PC-3 (cell line): ENCODE data around the gene PPP1R1B. TPM values are rescaled to one million over a fixed set of nuclear protein-coding genes. Genes with fewer than 3 reads are reported as not detected.

ENCODE experiments used
- ATAC-seq: fragments of 200-7000 bp; cut with Tn5 transposase; 2 replicates; pipeline ENCODE4 v1.9.1; 2020; ENCODE audit warnings: mild to moderate bottlenecking, moderate library complexity
- BruUV-seq: library from RNA; stranded (reverse); fragments of 400-500 nt; replicated peaks from 2 replicates; lab custom pipeline; 2021; lab: Mats Ljungman, UMichigan
- CTCF ChIA-PET: fragments of 300-600 bp; sonication (Branson Sonifier 250); formaldehyde crosslinking; loops from one replicate; lab custom pipeline; 2022; ENCODE audit warnings: antibody characterized with exemption; lab: Charles Lee
- POLR2A ChIA-PET: fragments of 300-600 bp; sonication (Branson Sonifier 250); formaldehyde crosslinking; loops from one replicate; lab custom pipeline; 2022; ENCODE audit warnings: antibody characterized with exemption; ENCODE audit not compliant: unreplicated experiment; lab: Charles Lee
- DNase-seq: peaks from one replicate; pipeline ENCODE4 v3.0.0-alpha.2; 2015
- H2AFZ ChIP-seq: fragments of 300-600 bp; sonication (generic); 2 replicates; pipeline ENCODE4 v1.6.0; 2016; ENCODE audit warnings: antibody characterized with exemption, low read length
- H3F3A ChIP-seq: fragments of 300-600 bp; sonication (generic); one replicate; pipeline ENCODE4 v1.6.0; 2017; ENCODE audit warnings: antibody characterized with exemption, low read length, control low read depth, mild to moderate bottlenecking; ENCODE audit not compliant: unreplicated experiment
- H3K27ac ChIP-seq: fragments of 300-600 bp; sonication (generic); 2 replicates; pipeline ENCODE4 v1.5.1; 2016; ENCODE audit warnings: mild to moderate bottlenecking, low read length
- H3K27me3 ChIP-seq: fragments of 300-600 bp; sonication (generic); 2 replicates; pipeline ENCODE4 v1.6.1; 2016; ENCODE audit warnings: low read length, mixed read lengths
- H3K36me3 ChIP-seq: fragments of 300-600 bp; sonication (generic); 2 replicates; pipeline ENCODE4 v1.6.1; 2016; ENCODE audit warnings: low read depth, mixed run types, low read length, mixed read lengths
- H3K4me1 ChIP-seq: fragments of 300-600 bp; sonication (generic); 2 replicates; pipeline ENCODE4 v1.5.1; 2016; ENCODE audit warnings: low read length; ENCODE audit not compliant: insufficient read depth
- H3K4me2 ChIP-seq: fragments of 300-600 bp; sonication (generic); 2 replicates; pipeline ENCODE4 v1.6.0; 2016; ENCODE audit warnings: low read length
- H3K4me3 ChIP-seq: fragments of 300-600 bp; sonication (generic); 2 replicates; pipeline ENCODE4 v1.5.1; 2016; ENCODE audit warnings: mild to moderate bottlenecking, low read length, mixed read lengths
- H3K79me2 ChIP-seq: fragments of 300-600 bp; sonication (generic); 2 replicates; pipeline ENCODE4 v1.6.1; 2017; ENCODE audit warnings: low read length, mixed read lengths
- H3K9ac ChIP-seq: fragments of 300-600 bp; sonication (generic); 2 replicates; pipeline ENCODE4 v1.6.0; 2016; ENCODE audit warnings: mild to moderate bottlenecking, low read length
- H3K9me2 ChIP-seq: fragments of 300-600 bp; sonication (generic); replicated peaks from 2 replicates; pipeline ENCODE4 v1.6.1; 2016; ENCODE audit warnings: mixed run types, low read length, mixed read lengths
- H3K9me3 ChIP-seq: fragments of 300-600 bp; sonication (generic); 2 replicates; pipeline ENCODE4 v1.6.1; 2016; ENCODE audit warnings: low read length, mixed read lengths
- H4K20me1 ChIP-seq: fragments of 300-600 bp; sonication (generic); 2 replicates; pipeline ENCODE4 v1.6.1; 2016; ENCODE audit warnings: low read length, mixed read lengths
- CTCF ChIP-seq: fragments of 300-600 bp; sonication (generic); conservative IDR thresholded peaks from 2 replicates; pipeline ENCODE4 v1.5.1; 2017; ENCODE audit warnings: antibody characterized with exemption, low read depth, mild to moderate bottlenecking, low read length
- EZH2 ChIP-seq: fragments of 300-600 bp; sonication (generic); IDR thresholded peaks from one replicate; pipeline ENCODE4 v1.6.1; 2017; ENCODE audit warnings: antibody characterized with exemption, mild to moderate bottlenecking, low read length; ENCODE audit not compliant: unreplicated experiment
- EZH2phosphoT487 ChIP-seq: fragments of 300-600 bp; sonication (generic); IDR thresholded peaks from 2 replicates; pipeline ENCODE4 v1.6.1; 2018; ENCODE audit warnings: mild to moderate bottlenecking, antibody characterized with exemption, low read length, borderline replicate concordance
- intact Hi-C: fragments of 100-400 bp; cut with micrococcal nuclease; formaldehyde crosslinking; loops from 2 replicates; pipeline ENCODE4 v1.9.0; 2023
- total RNA-seq: library from RNA; depleted of rRNA; stranded (reverse); fragments of >200 nt; gene quantifications from 2 replicates; pipeline ENCODE4 v1.2.3, GENCODE V29; 2014

Gene PPP1R1B
- total RNA-seq, 1 experiment from 2014 or later: 3.1 TPM

- H3F3A ChIP-seq: no peaks in the 10 kb centered on the region
- no peak overlapping the region for H3K4me2 ChIP-seq
- no TSS peak for BruUV-seq
- no peak overlapping the region for H3K27ac ChIP-seq
- ATAC-seq (no peak), DNase-seq (no peak)
- ChIA-PET CTCF (no interaction called here), POLR2A (no interaction called here)
- no peaks in the 10 kb centered on the region for H3K9me3 ChIP-seq
- no peaks in the 10 kb centered on the region for H3K9me2 ChIP-seq
- H2AFZ ChIP-seq: no peak overlapping the region
- intact Hi-C loops: no loop called here
- H3K27me3 ChIP-seq: no peaks in the 10 kb centered on the region
- H3K4me3 ChIP-seq: no peak overlapping the region
- H3K36me3 ChIP-seq: no peaks in the 10 kb centered on the region
- no peaks in the 10 kb centered on the region for H4K20me1 ChIP-seq
- TF ChIP-seq EZH2 (no peak), CTCF (no peak), EZH2phosphoT487 (no peak)
- no peaks in the 10 kb centered on the region for H3K79me2 ChIP-seq
- H3K9ac ChIP-seq: no peak overlapping the region
- peaks cover 11% of the 10 kb centered on the region; the same call in 1 of the 2 replicates for H3K4me1 ChIP-seq
Observed at GRCh38 chr17:39674179-39674578, 47.4 kb downstream of the PPP1R1B start.

GRCh38 chr17:39674702-39675389 is 48.1 kb downstream of the PPP1R1B start:
- H3K9ac ChIP-seq: no peak overlapping the region
- no peaks in the 10 kb centered on the region for H3K79me2 ChIP-seq
- peak overlapping the region; percentile 16; the same call in 1 of the 2 replicates for H3K4me2 ChIP-seq
- ATAC-seq (no peak; the same call in 1 of the 2 replicates), DNase-seq (peak; percentile 36)
- H3K4me3 ChIP-seq: no peak overlapping the region
- intact Hi-C loops: no loop called here
- H2AFZ ChIP-seq: no peak overlapping the region
- no peaks in the 10 kb centered on the region for H3K36me3 ChIP-seq
- no peaks in the 10 kb centered on the region for H4K20me1 ChIP-seq
- peaks cover 11% of the 10 kb centered on the region; the same call in 1 of the 2 replicates for H3K4me1 ChIP-seq
- no peaks in the 10 kb centered on the region for H3F3A ChIP-seq
- no TSS peak for BruUV-seq
- no peaks in the 10 kb centered on the region for H3K27me3 ChIP-seq
- ChIA-PET CTCF (no interaction called here), POLR2A (interaction anchor here (0.6 kb wide), 1 partner anchor 106 kb away, joined by 3 read pairs; no protein-coding TSS in a partner anchor)
- no peaks in the 10 kb centered on the region for H3K9me2 ChIP-seq
- H3K9me3 ChIP-seq: no peaks in the 10 kb centered on the region
- H3K27ac ChIP-seq: no peak overlapping the region
- TF ChIP-seq CTCF (no peak), EZH2 (no peak)

GRCh38 chr17:39675390-39676082 is 48.8 kb downstream of the PPP1R1B start:
- H3K4me1 ChIP-seq: peaks cover 11% of the 10 kb centered on the region; the same call in 1 of the 2 replicates
- no peak overlapping the region for H3K27ac ChIP-seq
- CTCF ChIA-PET: no interaction called here
- no peak for ATAC-seq
- H3F3A ChIP-seq: no peaks in the 10 kb centered on the region
- DNase-seq: no peak
- H2AFZ ChIP-seq: no peak overlapping the region
- no peaks in the 10 kb centered on the region for H3K36me3 ChIP-seq
- TF ChIP-seq CTCF (no peak), EZH2 (no peak), EZH2phosphoT487 (no peak)
- no peaks in the 10 kb centered on the region for H3K79me2 ChIP-seq
- no peaks in the 10 kb centered on the region for H3K9me2 ChIP-seq
- no peak overlapping the region for H3K4me3 ChIP-seq
- peak overlapping the region; percentile 16; the same call in 1 of the 2 replicates for H3K4me2 ChIP-seq
- no TSS peak for BruUV-seq
- POLR2A ChIA-PET: no interaction called here
- H4K20me1 ChIP-seq: no peaks in the 10 kb centered on the region
- no peaks in the 10 kb centered on the region for H3K9me3 ChIP-seq
- intact Hi-C loops: no loop called here
- no peak overlapping the region for H3K9ac ChIP-seq
- H3K27me3 ChIP-seq: no peaks in the 10 kb centered on the region
